ENCODE data around the gene PLEKHD1.
"Not testable (repeated sequence)": the region's sequence is repeated elsewhere in the genome, so short reads cannot be mapped to it uniquely, and the experiment has no call there.

The PLEKHD1 gene

GRCh38 chr14:69489495-69489894 is 5.0 kb downstream of the PLEKHD1 start:
- TF ChIP-seq CTCF (conservative IDR thresholded peaks at IDR 0.05; ENCODE audit: low read depth, low read length): no peak
- no peak overlapping the region for H3K4me3 ChIP-seq (ENCODE audit: low read depth, low read length)
- no peak for DNase-seq (ENCODE audit: low read depth)

GRCh38 chr14:69490219-69490918 is 5.8 kb downstream of the PLEKHD1 start:
- no peak for DNase-seq (ENCODE audit: low read depth)
- no peak overlapping the region for H3K4me3 ChIP-seq (ENCODE audit: low read depth, low read length)
- TF ChIP-seq CTCF (conservative IDR thresholded peaks at IDR 0.05; ENCODE audit: low read depth, low read length): no peak

- TF ChIP-seq CTCF (conservative IDR thresholded peaks at IDR 0.05; ENCODE audit: low read depth, low read length): no peak
- no peak overlapping the region for H3K4me3 ChIP-seq (ENCODE audit: low read depth, low read length)
- no peak for DNase-seq (ENCODE audit: low read depth)
These were observed 6.7 kb downstream of the PLEKHD1 start for GRCh38 chr14:69491193-69491592.

DNA sequence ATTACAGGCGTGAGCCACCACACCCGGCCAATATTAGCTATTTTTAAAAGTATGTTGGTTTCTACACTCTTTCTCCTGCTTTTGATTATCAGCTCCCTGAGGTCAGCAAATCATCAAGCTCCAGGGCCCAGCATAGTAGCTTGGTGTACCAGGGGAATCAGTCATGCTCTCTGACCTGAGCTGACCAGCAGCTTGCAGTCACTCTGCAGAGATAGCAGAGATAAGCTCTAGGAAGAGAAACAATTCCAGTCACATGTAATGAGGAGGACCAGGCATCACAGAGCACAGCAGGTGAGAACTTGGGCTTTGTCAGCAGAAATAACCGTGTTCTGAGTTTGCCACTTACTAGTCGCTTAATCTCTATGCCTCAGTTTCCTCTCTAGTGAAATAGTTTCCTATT is 8.5 kb downstream of the PLEKHD1 start:
- TF ChIP-seq CTCF (conservative IDR thresholded peaks at IDR 0.05; ENCODE audit: low read depth, low read length): no peak

DNA sequence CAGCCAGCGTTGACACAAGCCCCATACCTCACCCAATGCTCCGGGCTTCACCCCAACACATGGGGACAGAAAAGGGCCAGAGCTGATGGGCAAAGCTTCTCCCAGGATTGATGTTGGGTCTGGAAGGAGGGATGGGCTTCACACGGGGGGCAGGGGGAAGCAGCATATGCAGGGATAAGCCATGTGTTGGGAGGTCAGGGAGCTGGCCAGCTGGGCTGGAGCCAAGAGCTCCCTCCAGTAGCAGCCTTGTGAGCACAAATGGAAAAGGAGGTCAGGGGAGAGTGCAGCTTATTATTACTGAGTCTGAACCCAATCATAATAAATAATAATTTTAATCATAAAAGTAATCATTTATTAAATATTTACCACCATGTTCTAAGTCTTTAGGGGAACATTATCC is 9.3 kb downstream of the PLEKHD1 start:
- no peak for TF ChIP-seq CTCF (conservative IDR thresholded peaks at IDR 0.05; ENCODE audit: low read depth, low read length)
- no peak overlapping the region for H3K4me3 ChIP-seq (ENCODE audit: low read depth, low read length)
- DNase-seq (ENCODE audit: low read depth): no peak

More for the DNA sequence above, 8.5 kb downstream of the PLEKHD1 start:
- no peak overlapping the region for H3K4me3 ChIP-seq (ENCODE audit: low read depth, low read length)
- DNase-seq (ENCODE audit: low read depth): no peak

GRCh38 chr14:69495341-69495921 is 10.9 kb downstream of the PLEKHD1 start:
- TF ChIP-seq CTCF (conservative IDR thresholded peaks at IDR 0.05; ENCODE audit: low read depth, low read length): no peak
- DNase-seq (ENCODE audit: low read depth): no peak
- H3K4me3 ChIP-seq (ENCODE audit: low read depth, low read length): no peak overlapping the region

GRCh38 chr14:69497866-69498265 is 13.3 kb downstream of the PLEKHD1 start:
- not testable (repeated sequence) for H3K4me3 ChIP-seq (ENCODE audit: low read depth, low read length); DNase-seq (ENCODE audit: low read depth)

DNA sequence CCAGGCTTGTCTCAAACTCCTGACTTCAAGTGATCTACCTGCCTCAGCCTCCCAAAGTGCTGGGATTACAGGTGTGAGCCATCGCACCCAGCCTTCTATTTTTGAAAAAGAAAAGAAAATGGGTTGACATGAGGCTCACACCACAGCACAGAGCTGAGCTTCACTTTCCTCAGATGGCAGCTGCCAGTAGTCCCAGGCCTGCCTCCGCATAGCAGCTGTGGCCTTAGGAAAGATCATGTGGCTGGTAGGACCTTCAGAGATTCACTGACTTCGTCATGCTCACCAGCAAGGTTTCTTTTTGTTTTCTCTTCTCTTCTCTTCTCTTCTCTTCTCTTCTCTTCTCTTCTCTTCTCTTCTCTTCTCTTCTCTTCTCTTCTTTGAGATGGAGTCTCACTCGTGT is 13.8 kb downstream of the PLEKHD1 start:
- DNase-seq (ENCODE audit: low read depth); H3K4me3 ChIP-seq (ENCODE audit: low read depth, low read length): not testable (repeated sequence)
